ENCODE results near the gene AUTS2. TPM values are rescaled to one million over a fixed set of nuclear protein-coding genes. Genes with fewer than 3 reads are reported as not detected.

The AUTS2 gene
- total RNA-seq, 1 donor from 2014 or later, result 9.9 TPM

DNA sequence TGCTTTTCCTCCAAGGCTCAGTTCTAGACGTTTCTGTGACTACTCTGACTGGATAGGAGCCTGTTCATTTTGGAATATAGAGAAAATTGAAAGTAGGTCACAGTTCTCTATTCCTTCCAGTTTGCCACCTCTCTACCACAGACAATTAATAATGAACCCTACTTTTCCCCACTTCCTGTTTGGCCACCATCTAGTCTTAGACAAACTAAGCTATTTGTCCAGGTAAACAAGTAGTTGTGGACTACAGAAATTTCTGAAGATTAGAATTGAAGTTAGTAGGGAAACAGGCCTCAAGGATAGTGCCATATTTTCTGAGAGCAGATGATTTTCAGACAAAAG is 87.0 kb downstream of the AUTS2 start:
- DNase-seq (ENCODE audit: low read depth), result no peak
- Histone ChIP-seq H3K4me3 (ENCODE audit: low read depth, low read length) (no peak overlapping the region), H3K36me3 (ENCODE audit: control insufficient read depth, insufficient read depth, low read length) (no peaks in the 10 kb centered on the region), H3K27me3 (ENCODE audit: control insufficient read depth, insufficient read depth, low read length) (no peaks in the 10 kb centered on the region)
- TF ChIP-seq, protein P1, sequence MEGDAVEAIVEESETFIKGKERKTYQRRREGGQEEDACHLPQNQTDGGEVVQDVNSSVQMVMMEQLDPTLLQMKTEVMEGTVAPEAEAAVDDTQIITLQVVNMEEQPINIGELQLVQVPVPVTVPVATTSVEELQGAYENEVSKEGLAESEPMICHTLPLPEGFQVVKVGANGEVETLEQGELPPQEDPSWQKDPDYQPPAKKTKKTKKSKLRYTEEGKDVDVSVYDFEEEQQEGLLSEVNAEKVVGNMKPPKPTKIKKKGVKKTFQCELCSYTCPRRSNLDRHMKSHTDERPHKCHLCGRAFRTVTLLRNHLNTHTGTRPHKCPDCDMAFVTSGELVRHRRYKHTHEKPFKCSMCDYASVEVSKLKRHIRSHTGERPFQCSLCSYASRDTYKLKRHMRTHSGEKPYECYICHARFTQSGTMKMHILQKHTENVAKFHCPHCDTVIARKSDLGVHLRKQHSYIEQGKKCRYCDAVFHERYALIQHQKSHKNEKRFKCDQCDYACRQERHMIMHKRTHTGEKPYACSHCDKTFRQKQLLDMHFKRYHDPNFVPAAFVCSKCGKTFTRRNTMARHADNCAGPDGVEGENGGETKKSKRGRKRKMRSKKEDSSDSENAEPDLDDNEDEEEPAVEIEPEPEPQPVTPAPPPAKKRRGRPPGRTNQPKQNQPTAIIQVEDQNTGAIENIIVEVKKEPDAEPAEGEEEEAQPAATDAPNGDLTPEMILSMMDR (IDR thresholded peaks at IDR 0.05; ENCODE audit: insufficient read depth, low read length, poor library complexity, severe bottlenecking), result no peak

DNA sequence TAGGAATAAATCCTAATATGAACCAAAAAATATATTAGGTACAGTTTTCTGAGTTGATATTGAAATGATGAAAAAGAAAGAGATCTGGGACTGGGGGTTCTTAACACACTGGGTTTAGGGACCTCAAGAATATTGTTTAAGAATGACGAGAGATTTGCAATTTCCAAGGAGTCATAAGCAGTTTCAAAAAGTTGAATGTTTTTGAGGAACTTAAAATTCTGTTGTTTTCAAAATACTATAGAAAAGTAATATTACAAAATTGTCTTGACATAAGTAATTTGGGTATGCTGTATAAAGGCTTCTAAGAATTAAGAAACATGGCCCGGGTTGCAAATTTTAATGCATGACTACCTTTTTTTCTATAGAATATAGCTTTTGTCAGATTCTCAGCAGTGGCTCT is 88.1 kb downstream of the AUTS2 start:
- TF ChIP-seq, protein P1 (IDR thresholded peaks at IDR 0.05; ENCODE audit: insufficient read depth, low read length, poor library complexity, severe bottlenecking), result no peak
- DNase-seq (ENCODE audit: low read depth), result no peak
- no peak overlapping the region for H3K4me3 ChIP-seq (ENCODE audit: low read depth, low read length)

DNA sequence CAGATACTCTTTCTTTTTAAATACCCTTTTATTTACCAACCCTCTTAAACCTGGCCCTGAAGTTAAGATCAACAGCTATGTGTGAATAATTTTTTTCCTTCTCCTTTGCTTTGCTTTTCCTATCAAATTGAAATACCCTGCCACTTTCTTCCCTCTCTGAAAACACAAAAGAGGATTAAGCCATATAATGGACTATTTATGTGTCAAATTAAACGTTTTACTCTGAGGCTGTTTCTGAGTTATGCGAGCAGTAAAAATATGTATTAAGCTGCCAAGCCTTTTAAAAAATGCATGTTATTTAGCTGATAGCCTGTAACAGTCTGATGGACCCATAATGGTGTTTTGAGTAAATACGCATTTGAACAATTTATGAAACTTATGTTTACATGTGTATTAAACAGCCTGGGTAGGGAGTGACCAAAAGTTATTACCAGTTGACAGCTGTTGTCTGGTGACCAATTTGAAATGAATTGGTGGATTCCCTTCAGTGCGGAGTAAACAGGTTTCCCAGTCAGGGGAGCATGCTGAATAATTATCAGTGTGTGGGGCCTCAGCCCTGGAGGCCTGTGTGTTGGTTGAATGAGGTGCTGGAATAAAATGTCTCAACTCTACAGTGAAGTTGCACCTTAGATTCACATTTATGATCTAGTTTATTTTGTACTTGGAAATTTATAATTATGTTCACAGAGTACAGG is 89.6 kb downstream of the AUTS2 start:
- H3K27me3 ChIP-seq (ENCODE audit: control insufficient read depth, insufficient read depth, low read length), result no peaks in the 10 kb centered on the region
- TF ChIP-seq, protein P1 (IDR thresholded peaks at IDR 0.05; ENCODE audit: insufficient read depth, low read length, poor library complexity, severe bottlenecking), result no peak
- no peak overlapping the region for H3K4me3 ChIP-seq (ENCODE audit: low read depth, low read length)
- no peaks in the 10 kb centered on the region for H3K36me3 ChIP-seq (ENCODE audit: control insufficient read depth, insufficient read depth, low read length)
- no peak for DNase-seq (ENCODE audit: low read depth)

More for the DNA sequence above, 88.1 kb downstream of the AUTS2 start:
- no peaks in the 10 kb centered on the region for H3K36me3 ChIP-seq (ENCODE audit: control insufficient read depth, insufficient read depth, low read length)
- no peaks in the 10 kb centered on the region for H3K27me3 ChIP-seq (ENCODE audit: control insufficient read depth, insufficient read depth, low read length)

DNA sequence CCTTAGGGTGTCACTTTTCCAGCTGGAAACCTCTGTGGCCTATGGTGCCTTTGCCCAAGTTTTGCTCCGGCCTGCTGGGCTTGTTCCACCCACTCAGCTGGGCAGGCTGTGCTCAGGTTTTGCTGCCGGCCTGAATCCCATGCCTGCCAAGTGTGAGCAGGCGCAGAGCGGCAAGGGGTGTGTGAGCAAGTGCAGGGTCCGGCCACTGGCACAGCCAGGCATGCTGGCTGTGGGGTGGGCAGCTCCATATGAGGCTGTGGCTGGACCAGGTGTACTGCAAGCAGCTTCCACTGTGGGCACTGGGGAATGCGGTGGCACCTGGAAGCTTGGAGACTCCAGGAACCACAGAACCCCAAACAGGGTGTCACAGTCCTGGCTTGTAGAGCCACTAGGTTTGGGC is 92.1 kb downstream of the AUTS2 start:
- no peak overlapping the region for H3K4me3 ChIP-seq (ENCODE audit: low read depth, low read length)
- TF ChIP-seq, protein P1 (IDR thresholded peaks at IDR 0.05; ENCODE audit: insufficient read depth, low read length, poor library complexity, severe bottlenecking), result no peak
- H3K36me3 ChIP-seq (ENCODE audit: control insufficient read depth, insufficient read depth, low read length), result no peaks in the 10 kb centered on the region
- no peak for DNase-seq (ENCODE audit: low read depth)
- H3K27me3 ChIP-seq (ENCODE audit: control insufficient read depth, insufficient read depth, low read length), result no peaks in the 10 kb centered on the region

DNA sequence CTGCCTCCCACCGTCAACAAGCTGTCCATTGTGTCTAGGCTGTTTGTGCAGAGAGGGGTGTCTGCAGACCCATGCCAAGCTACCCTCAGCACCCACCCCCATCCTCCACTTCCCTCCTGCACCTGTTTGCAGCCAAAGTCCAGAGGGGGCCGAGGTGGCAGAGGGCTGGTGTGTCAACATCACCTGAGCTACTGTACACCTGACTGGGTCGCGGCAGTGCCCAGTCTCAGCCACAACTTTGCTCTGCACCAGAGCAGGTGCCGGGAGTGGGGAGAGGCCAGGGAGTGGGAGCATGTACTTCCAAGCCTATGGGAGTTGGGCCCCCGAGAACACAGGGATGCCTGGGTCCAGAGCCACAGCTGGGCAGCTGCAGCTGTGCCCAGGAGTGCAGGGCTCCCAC is 93.1 kb downstream of the AUTS2 start:
- no peak for DNase-seq (ENCODE audit: low read depth)
- H3K27me3 ChIP-seq (ENCODE audit: control insufficient read depth, insufficient read depth, low read length), result no peaks in the 10 kb centered on the region
- TF ChIP-seq, protein P1 (IDR thresholded peaks at IDR 0.05; ENCODE audit: insufficient read depth, low read length, poor library complexity, severe bottlenecking), result no peak
- no peaks in the 10 kb centered on the region for H3K36me3 ChIP-seq (ENCODE audit: control insufficient read depth, insufficient read depth, low read length)
- H3K4me3 ChIP-seq (ENCODE audit: low read depth, low read length), result no peak overlapping the region

DNA sequence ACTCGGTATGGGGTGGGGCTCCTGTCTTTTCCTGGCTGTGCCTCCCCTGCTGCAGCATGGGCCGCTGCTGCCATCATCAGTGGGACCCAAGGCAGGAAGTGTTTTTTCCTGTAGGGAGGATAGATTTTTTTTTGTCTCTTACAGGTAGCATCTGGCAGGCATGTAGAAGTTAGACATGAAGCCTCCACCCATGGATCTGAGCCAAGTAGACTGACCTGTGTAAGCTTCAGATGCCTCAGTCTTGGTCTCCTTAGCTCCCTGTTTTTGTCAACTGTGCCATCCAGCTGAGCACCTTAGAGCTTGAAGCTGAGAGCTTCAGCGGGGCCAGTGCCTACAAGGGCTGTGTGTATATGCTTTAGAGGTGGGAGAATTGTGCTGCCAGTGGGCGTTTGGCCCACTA is 93.5 kb downstream of the AUTS2 start:
- no peak overlapping the region for H3K4me3 ChIP-seq (ENCODE audit: low read depth, low read length)
- no peak for DNase-seq (ENCODE audit: low read depth)
- TF ChIP-seq, protein P1 (IDR thresholded peaks at IDR 0.05; ENCODE audit: insufficient read depth, low read length, poor library complexity, severe bottlenecking), result no peak
- no peaks in the 10 kb centered on the region for H3K27me3 ChIP-seq (ENCODE audit: control insufficient read depth, insufficient read depth, low read length)
- H3K36me3 ChIP-seq (ENCODE audit: control insufficient read depth, insufficient read depth, low read length), result no peaks in the 10 kb centered on the region

All from kidney epithelial cell (primary cell).